ENCODE measurements around the gene C4orf51. TPM values are rescaled to one million over a fixed set of nuclear protein-coding genes. Genes with fewer than 3 reads are reported as not detected.
A peak's percentile ranks its signal among the peaks of the same experiment; 100 is the strongest.

The C4orf51 gene
- total RNA-seq, 1 donor from 2014 or later: not detected

DNA sequence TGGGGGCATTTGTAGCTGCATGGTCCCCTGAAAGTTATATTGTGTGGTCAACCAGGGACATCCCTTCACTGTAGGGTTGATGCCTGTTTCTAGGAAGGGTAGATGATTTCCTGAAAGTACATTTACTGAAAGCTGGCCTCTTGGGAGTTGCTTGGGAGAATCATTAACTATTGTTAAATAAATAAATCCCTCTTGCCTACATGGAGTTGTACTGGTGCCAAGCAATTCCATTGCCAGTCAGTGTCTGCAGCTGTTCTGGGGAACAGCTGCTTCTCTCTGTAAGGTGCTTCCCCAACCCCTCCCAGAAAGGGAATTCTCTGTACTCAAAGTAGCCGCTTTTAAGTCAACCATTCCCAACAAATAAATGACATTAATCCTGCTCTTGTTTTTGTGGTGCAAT is 51.1 kb downstream of the C4orf51 start:
- peaks cover 10% of the 10 kb centered on the region for H3K27me3 Mint-ChIP-seq
- ChIA-PET CTCF (no interaction called here), POLR2A (no interaction called here)
- no peaks in the 10 kb centered on the region for H3K36me3 Mint-ChIP-seq (ENCODE audit: low read depth)
- no peaks in the 10 kb centered on the region for H3K9me3 Mint-ChIP-seq
- H3K4me3 Mint-ChIP-seq: peak overlapping the region; percentile 28
- no peak overlapping the region for H3K27ac Mint-ChIP-seq
- ATAC-seq (ENCODE audit: low read depth): no peak
- TF ChIP-seq, protein P1, sequence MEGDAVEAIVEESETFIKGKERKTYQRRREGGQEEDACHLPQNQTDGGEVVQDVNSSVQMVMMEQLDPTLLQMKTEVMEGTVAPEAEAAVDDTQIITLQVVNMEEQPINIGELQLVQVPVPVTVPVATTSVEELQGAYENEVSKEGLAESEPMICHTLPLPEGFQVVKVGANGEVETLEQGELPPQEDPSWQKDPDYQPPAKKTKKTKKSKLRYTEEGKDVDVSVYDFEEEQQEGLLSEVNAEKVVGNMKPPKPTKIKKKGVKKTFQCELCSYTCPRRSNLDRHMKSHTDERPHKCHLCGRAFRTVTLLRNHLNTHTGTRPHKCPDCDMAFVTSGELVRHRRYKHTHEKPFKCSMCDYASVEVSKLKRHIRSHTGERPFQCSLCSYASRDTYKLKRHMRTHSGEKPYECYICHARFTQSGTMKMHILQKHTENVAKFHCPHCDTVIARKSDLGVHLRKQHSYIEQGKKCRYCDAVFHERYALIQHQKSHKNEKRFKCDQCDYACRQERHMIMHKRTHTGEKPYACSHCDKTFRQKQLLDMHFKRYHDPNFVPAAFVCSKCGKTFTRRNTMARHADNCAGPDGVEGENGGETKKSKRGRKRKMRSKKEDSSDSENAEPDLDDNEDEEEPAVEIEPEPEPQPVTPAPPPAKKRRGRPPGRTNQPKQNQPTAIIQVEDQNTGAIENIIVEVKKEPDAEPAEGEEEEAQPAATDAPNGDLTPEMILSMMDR (IDR thresholded peaks at IDR 0.05): no peak
- intact Hi-C loops (cut with micrococcal nuclease): loop anchor here (5.0 to 10.0 kb wide), 3 partner anchors 334 to 791 kb away; partner anchors contain the start of genes OTUD4 and SLC10A7
- no peak for DNase-seq
- peaks cover 11% of the 10 kb centered on the region for H3K4me1 Mint-ChIP-seq

DNA sequence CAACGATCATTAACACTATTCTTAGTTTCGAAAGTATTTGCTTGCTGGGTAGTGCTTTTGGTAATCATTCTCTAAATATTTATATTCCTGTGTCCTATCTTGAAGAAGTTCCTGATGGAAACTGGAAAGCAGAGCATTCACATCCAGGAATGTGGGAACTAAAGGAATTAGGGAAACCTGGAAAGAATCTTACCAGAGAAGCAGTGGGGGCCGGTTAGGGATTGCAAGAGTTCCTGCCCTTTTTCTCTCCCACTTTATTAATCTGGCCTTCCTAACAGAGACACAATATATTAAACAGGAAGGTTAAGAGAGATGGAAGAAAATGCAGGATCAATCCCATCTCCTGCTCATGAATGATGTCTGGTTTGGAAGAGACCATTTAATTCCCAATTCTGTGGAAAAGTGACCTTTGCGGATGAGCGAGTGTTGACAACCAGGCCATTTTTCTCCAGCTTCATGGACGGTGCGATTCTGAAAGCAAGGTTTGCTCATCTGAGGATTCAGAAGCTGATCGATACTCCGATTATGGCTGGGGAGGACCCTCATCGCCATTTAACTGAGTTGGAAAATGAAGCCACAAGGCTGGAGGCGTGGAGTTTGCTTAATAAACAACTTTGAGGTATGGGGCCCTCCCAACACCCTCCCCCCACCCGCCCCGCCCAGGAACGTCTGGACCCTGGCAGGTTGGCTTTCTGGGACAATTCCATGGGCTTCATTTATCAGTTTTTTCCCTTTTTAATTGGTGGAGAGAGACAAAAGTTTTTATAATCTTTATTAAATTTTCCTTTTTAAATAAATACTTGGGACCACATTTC is 52.3 kb downstream of the C4orf51 start:
- ChIA-PET CTCF (interaction anchor here (1.0 kb wide), 1 partner anchor 115 kb away, joined by 3 read pairs; no protein-coding TSS in a partner anchor), POLR2A (no interaction called here)
- DNase-seq (no peak), ATAC-seq (ENCODE audit: low read depth) (no peak)
- Mint-ChIP-seq H3K27me3 (peaks cover 10% of the 10 kb centered on the region), H3K4me1 (peaks cover 11% of the 10 kb centered on the region), H3K27ac (no peak overlapping the region), H3K9me3 (no peaks in the 10 kb centered on the region), H3K4me3 (peak overlapping the region; percentile 85), H3K36me3 (ENCODE audit: low read depth) (no peaks in the 10 kb centered on the region)
- intact Hi-C loops (cut with micrococcal nuclease): loop anchor here (2.0 to 10.0 kb wide), 5 partner anchors 113 to 790 kb away; partner anchors contain the start of genes MMAA, OTUD4, SLC10A7 and ZNF827
- TF ChIP-seq, protein P1 (IDR thresholded peaks at IDR 0.05): no peak

DNA sequence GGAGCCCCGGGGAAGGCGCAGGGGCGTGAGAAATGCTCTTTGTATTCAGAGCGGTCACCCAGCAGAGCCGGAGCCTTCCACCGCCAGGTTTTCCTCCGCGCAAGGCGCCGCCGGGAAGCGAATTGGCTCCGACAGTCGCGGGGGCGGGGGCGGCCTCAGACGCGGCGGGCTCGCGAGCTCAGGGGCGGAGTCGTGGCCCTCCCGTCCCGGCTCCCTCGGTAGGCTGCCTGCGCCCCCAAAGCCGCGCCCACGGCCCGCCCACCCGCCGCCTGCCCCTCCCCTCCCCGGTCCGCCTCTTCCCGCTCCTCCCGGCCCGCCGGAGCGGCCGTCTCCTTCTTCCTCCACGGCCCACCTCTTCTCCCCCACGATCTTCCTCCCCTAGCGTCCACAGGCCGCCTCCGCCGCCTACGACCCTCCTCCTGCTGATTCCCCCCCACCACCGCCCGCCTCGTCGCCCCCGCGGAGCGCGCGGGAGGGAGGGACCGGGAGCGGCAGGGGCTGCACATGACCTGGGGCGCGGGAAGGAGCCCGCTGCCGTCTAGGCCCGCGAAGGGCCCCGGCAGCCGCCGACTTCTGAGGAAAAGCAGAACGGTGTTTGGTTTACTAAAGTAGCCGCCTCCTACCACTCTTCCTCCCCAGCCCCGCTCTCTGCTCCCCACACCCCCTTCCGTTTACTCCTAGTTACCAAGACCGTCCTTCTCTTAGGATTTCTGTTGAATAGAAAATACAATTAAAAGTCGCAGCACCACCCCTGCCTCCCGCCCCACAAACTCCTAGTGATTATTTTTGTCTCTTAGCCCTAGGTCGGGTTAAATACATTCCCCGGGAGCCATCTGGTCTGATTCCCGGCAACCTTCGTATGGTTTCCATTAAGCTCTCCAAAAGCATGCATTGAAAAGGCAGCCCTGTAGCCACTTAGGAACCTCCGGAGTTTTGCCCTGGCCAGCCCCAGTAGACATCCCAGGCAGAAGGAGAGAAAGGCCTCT is 53.2 kb downstream of the C4orf51 start:
- peak overlapping the region; percentile 85 for H3K4me3 Mint-ChIP-seq
- peaks cover 10% of the 10 kb centered on the region for H3K27me3 Mint-ChIP-seq
- H3K4me1 Mint-ChIP-seq: peaks cover 11% of the 10 kb centered on the region
- no peaks in the 10 kb centered on the region for H3K9me3 Mint-ChIP-seq
- peak; percentile 72 for DNase-seq
- TF ChIP-seq, protein P1 (IDR thresholded peaks at IDR 0.05): no peak
- H3K27ac Mint-ChIP-seq: no peak overlapping the region
- no peaks in the 10 kb centered on the region for H3K36me3 Mint-ChIP-seq (ENCODE audit: low read depth)
- POLR2A ChIA-PET: interaction anchor here (0.6 kb wide), 1 partner anchor 204 kb away, joined by 9 read pairs; no protein-coding TSS in a partner anchor
- CTCF ChIA-PET: interaction anchor here (1.0 kb wide), 1 partner anchor 116 kb away, joined by 3 read pairs; no protein-coding TSS in a partner anchor
- peak; percentile 97 for ATAC-seq (ENCODE audit: low read depth)
- intact Hi-C loops (cut with micrococcal nuclease): loop anchor here (2.0 to 10.0 kb wide), 5 partner anchors 114 to 789 kb away; partner anchors contain the start of genes MMAA, OTUD4, SLC10A7 and ZNF827

DNA sequence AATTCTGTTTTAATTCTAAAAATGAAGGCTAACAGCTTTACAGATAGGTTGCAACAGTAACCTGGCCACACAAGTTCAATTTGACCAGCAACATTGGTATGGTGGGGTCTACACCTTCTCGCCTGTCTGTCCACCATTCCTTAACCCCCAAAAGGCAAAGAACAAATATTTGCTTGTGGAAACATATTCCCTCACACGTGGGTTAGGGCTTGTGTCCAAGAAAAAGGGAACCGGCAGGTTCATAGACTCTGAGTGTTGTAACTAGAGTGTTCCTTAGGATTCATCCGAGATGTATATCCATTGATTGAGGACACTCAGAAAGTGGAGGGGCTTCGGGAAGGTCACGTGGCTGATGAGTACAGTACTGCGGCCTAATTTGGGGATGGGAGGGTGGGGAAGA is 54.1 kb downstream of the C4orf51 start:
- no peak for DNase-seq
- ATAC-seq (ENCODE audit: low read depth): no peak
- CTCF ChIA-PET: no interaction called here
- TF ChIP-seq, protein P1 (IDR thresholded peaks at IDR 0.05): no peak
- POLR2A ChIA-PET: no interaction called here
- Mint-ChIP-seq H3K4me3 (peak overlapping the region; percentile 85), H3K36me3 (ENCODE audit: low read depth) (no peaks in the 10 kb centered on the region), H3K4me1 (peaks cover 11% of the 10 kb centered on the region), H3K27ac (no peak overlapping the region), H3K27me3 (peaks cover 10% of the 10 kb centered on the region), H3K9me3 (no peaks in the 10 kb centered on the region)
- intact Hi-C loops (cut with micrococcal nuclease): loop anchor here (5.0 to 10.0 kb wide), 3 partner anchors 331 to 788 kb away; partner anchors contain the start of genes OTUD4 and SLC10A7
